Mucosa of rectum (tissue), 2 donors: Measurements from ENCODE around the gene CSMD2.

ENCODE experiments used
- H3K27ac ChIP-seq, 2 donors: one replicate each; pipeline ENCODE4 v1.7.0; 2013; ENCODE audit warnings: inconsistent platforms in 2 of 2, low read depth in 2 of 2, low read length in 2 of 2
- H3K27me3 ChIP-seq, 2 donors: one replicate each; pipeline ENCODE4 v1.7.0; 2013; ENCODE audit warnings: low read length in 2 of 2; ENCODE audit not compliant: control insufficient read depth in 2 of 2, insufficient read depth in 2 of 2
- H3K36me3 ChIP-seq, 2 donors: one replicate each; pipeline ENCODE4 v1.7.0; 2013; ENCODE audit warnings: low read length in 2 of 2; ENCODE audit not compliant: control insufficient read depth in 2 of 2, insufficient read depth in 2 of 2
- H3K4me1 ChIP-seq, 2 donors: one replicate each; pipeline ENCODE4 v1.7.0; 2013; ENCODE audit warnings: low read length in 2 of 2, mild to moderate bottlenecking in 1 of 2; ENCODE audit not compliant: control insufficient read depth in 2 of 2, insufficient read depth in 2 of 2
- H3K4me3 ChIP-seq, 2 donors: one replicate each; pipeline ENCODE4 v1.7.0; 2013; ENCODE audit warnings: low read length in 2 of 2
- H3K9ac ChIP-seq, 2 donors: one replicate each; pipeline ENCODE4 v1.7.0; 2013; ENCODE audit warnings: low read length in 2 of 2, low read depth in 1 of 2, mild to moderate bottlenecking in 1 of 2
- H3K9me3 ChIP-seq, 2 donors: one replicate each; pipeline ENCODE4 v1.7.0; 2013; ENCODE audit warnings: low read length in 2 of 2; ENCODE audit not compliant: control insufficient read depth in 2 of 2
- donor health status: healthy.
- donor health status: Normal muscosa, but diverticular disease.

The CSMD2 gene

DNA sequence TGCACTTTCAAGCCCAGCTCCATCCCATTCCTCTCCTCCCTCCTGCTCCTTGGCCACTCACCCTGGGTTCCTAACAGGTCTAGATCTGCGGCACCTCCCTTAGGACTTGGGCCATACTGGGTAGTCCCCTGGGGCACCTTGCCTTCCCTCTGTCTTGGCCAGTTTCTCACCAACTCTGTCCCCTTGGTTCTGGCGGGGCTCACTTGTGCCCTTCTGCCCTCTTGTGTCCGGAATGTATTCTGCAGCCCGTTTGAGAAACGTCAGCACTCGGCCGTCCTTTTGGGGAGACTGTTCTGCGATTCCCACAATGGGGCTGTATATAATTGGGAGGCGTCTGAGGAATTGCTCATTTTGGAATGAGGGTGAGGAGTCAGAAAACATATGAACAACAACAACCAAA is 530.2 kb downstream of the CSMD2 start:
- Histone ChIP-seq H3K27me3 (peaks cover 0 to 3% of the 10 kb centered on the region in 2 donors), H3K9me3 (no peaks in the 10 kb centered on the region), H3K9ac (no peak overlapping the region)

DNA sequence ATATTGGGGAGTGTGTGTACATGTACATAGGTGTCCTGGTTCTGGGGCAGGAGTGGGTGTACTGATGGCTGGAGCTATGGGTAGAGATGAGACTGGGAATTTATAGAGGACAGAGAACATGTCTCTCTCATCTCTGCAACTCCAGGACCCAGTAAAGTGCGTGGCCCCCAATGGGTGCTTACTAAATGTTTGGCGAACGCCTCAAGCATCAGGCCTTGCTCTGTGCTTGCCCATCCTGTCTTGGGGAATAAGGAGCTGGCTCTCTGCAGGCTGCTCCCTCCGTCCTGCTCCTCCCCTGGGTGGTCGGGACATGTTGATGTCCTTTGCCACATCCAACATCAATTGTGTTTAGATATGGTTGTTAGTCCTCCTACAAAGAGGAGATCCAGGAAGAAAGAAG is 530.9 kb downstream of the CSMD2 start:
- no peak overlapping the region for H3K27ac ChIP-seq
- H3K4me1 ChIP-seq = no peaks in the 10 kb centered on the region
- H3K4me3 ChIP-seq = no peak overlapping the region
- H3K9me3 ChIP-seq = no peaks in the 10 kb centered on the region
- no peak overlapping the region for H3K9ac ChIP-seq
- H3K27me3 ChIP-seq = peaks cover 0 to 3% of the 10 kb centered on the region in 2 donors
- no peaks in the 10 kb centered on the region for H3K36me3 ChIP-seq

More for the DNA sequence above, 530.2 kb downstream of the CSMD2 start:
- H3K4me3 ChIP-seq = no peak overlapping the region
- no peaks in the 10 kb centered on the region for H3K4me1 ChIP-seq
- H3K27ac ChIP-seq = no peak overlapping the region
- H3K36me3 ChIP-seq = no peaks in the 10 kb centered on the region

DNA sequence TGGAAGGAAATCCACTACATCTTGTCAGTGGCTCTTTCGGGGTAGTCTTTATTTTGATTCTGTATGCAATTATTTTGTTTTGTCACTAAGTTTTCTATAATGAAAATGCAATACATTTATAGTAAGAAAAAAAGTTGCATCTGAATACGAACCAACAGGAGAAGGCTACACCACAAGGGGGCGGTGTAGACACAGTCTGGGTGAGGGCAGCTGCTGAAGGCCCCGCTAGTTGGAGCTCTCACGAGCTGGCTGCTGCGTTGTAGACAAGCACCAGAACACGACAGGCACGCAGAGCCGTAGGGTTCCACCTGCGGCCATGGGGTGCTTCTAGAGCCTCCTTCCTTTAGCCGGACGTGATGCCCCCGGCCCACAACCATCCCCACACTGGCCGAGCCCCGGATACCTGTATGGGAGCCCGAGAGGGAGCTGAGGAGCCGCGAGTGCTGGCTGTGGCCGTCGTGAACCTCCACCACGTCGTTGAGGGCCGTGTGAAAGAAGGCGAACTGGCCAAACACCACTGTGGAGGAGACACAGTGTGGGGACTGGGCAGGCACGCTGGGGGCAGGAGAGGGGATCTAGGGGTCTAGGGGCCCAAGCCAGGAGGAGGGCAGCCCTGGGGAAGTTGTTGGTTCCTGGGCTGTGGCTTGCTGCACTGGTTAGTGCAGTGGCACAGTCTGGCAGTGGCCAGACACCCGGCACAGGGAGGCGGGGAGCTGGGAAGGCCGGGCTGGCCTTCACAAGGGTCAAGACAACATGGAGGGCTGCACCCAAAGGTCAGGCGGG is 531.8 kb downstream of the CSMD2 start:
- Histone ChIP-seq H3K27me3 (peaks cover 0 to 3% of the 10 kb centered on the region in 2 donors), H3K27ac (no peak overlapping the region), H3K9me3 (no peaks in the 10 kb centered on the region), H3K9ac (no peak overlapping the region), H3K36me3 (no peaks in the 10 kb centered on the region), H3K4me1 (no peaks in the 10 kb centered on the region), H3K4me3 (no peak overlapping the region)

DNA sequence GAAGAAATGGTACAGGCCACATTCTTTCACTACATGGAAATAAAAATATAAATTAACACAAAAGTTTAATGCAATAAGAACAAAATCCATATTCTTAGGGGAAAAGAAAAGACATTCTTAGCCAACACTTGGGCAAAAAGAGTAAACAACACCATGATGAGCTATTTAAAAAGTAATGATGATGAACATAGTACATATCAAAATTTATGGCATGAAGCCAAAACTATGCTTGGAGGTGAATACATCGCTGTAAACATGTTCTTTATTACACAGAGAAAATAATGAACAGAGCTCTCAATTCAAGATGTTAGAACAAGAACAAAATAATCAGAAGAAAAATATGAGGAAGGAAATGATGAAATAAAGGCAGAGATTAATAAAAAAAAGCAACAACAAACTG is 534.3 kb downstream of the CSMD2 start:
- Histone ChIP-seq H3K4me1 (no peaks in the 10 kb centered on the region), H3K36me3 (no peaks in the 10 kb centered on the region), H3K9ac (no peak overlapping the region), H3K4me3 (no peak overlapping the region), H3K9me3 (no peaks in the 10 kb centered on the region), H3K27ac (no peak overlapping the region), H3K27me3 (peaks cover 6 to 7% of the 10 kb centered on the region in 2 donors)

DNA sequence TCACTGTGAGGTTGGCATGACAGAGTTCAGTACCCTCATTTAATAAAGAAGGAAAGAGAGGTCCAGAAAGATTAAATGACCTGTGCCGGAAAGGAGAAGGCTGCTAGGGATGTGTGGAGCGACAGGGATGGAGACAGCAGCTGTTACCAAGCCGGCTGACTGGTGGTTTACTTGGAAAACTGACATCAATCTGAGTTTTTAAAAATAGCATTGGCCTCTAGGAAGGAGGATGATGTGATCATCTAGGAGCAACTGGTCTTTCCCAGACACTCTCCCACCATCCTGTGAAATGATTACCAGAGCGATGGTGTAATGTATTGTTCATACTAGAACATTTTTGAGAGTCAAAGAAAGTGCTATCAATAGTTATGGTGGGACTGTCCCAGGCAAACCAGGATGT is 538.2 kb downstream of the CSMD2 start:
- Histone ChIP-seq H3K9ac (no peak overlapping the region), H3K36me3 (no peaks in the 10 kb centered on the region), H3K4me1 (no peaks in the 10 kb centered on the region)

DNA sequence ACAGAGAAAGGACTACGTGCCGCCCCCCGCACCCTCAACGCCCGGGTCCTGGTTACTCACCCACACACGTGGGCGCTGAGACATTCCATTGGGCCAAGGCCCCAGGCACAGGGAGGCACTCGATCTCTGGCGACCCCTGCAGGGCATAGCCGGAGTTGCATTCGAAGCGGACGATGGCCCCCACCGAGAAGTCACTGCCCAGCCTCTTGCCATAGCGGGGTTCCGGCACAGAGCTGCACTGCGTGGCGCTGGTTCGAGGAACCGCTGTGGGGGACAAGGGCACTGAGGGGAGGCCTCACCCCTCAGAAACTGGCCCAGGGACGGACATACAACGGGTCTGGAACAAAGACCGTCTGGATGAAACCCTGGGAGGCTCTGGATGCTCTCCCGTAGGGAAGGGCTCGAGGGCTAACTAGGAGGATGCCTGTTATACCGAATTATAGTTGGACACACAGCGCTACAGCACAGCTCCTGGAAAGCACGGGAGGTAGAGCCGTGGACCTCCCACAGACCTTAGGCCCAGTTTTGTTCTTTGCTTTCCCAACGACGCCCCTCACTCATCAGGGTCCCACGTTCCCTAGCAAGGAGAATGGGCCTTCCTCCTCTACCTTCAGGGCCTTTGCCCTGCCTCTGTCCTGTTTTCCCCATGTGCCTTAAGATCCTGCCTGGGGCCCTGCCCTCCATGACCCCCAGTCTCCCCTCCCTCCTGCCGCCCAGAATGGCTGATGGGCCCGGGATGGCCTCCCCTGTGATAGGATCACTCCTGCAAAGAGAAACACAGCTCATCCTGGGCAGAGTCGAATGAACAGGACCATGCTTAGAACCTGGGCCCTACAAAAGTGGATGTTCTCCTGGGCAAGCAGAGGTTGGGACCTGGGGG is 539.8 kb downstream of the CSMD2 start:
- H3K27me3 ChIP-seq = peaks cover 6 to 7% of the 10 kb centered on the region in 2 donors
- no peaks in the 10 kb centered on the region for H3K9me3 ChIP-seq
- H3K9ac ChIP-seq = no peak overlapping the region
- no peaks in the 10 kb centered on the region for H3K36me3 ChIP-seq
- no peaks in the 10 kb centered on the region for H3K4me1 ChIP-seq
- H3K4me3 ChIP-seq = no peak overlapping the region
- no peak overlapping the region for H3K27ac ChIP-seq

More for the DNA sequence above, 538.2 kb downstream of the CSMD2 start:
- no peak overlapping the region for H3K27ac ChIP-seq
- no peak overlapping the region for H3K4me3 ChIP-seq
- peaks cover 6 to 7% of the 10 kb centered on the region in 2 donors for H3K27me3 ChIP-seq
- no peaks in the 10 kb centered on the region for H3K9me3 ChIP-seq

DNA sequence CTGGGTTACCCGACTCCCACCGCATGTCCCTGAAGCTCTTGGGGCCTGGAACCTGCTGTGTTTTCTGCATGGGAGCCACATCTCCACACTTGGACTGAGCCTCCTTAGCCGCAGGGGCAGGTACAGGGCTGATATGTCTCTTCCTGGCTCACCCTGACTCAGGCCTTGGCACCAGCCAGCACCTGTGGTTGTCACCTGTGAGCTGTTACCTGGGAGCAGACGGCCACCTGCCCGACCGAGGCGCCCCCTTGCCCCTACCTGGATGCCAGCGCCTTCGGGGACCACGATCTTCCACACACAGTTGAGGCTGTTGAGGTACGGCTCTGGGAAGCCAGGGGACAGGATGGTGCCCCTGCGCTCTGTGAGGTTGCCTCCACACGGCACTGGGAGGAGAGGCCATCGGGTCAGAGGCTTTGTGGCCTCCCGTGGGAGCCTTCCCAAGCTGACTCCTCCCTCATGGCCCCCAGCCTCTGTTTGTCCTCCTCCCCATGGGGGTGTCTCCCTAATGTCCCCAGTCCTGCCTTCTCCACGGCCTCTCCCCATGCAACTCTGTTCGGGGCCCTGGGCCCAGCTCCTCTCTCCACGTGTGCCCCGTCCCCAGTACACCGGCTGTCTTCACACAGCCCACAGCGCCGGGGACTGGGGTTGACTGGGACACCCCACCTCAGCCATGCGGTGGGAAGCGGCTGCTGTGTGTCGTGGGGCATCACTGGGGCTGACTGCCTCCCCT is 540.6 kb downstream of the CSMD2 start:
- Histone ChIP-seq H3K27me3 (peaks cover 4 to 6% of the 10 kb centered on the region in 2 donors), H3K9ac (no peak overlapping the region), H3K4me3 (no peak overlapping the region), H3K36me3 (no peaks in the 10 kb centered on the region), H3K9me3 (no peaks in the 10 kb centered on the region), H3K4me1 (no peaks in the 10 kb centered on the region), H3K27ac (no peak overlapping the region)

DNA sequence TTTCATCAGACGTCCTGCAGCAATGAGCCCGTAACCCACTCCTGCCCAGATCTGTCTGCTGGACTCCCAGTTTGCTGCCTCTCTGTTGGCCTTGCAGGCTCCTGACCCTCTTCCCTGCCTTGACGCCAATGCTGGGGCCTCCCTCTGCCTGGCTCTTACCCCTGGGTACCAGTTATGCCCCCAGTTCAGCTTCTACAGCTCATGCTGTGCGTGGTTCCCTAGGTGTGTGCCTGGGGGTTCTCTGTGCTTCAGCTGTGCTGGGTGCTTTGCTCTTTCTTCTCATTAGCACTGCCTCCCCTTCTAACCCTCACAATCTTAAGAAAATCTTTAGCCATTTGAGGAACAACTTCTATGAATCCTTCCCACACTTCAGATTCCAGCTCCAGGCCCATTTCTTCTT is 541.2 kb downstream of the CSMD2 start:
- Histone ChIP-seq H3K27me3 (peaks cover 4 to 10% of the 10 kb centered on the region in 2 donors), H3K27ac (no peak overlapping the region), H3K4me3 (no peak overlapping the region), H3K36me3 (no peaks in the 10 kb centered on the region), H3K9ac (no peak overlapping the region), H3K9me3 (no peaks in the 10 kb centered on the region), H3K4me1 (no peaks in the 10 kb centered on the region)

DNA sequence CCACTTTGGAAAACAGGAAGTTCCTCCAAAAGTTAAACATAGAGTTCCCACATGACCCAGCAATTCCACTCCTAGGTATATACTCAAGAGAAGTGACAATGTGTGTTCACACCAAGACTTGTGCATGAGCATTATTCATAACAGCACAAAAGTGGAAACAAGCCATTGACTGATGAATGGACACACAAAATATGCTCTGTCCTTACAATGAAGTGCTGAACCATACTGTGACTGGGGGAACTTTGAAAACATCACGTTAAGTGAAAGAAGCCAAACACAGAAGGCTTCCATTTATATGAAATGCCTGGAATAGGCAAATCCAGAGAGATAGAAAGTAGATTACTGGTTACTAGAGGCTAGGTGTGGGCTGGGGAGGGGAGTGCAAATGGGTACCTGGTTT is 542.3 kb downstream of the CSMD2 start:
- Histone ChIP-seq H3K4me1 (no peaks in the 10 kb centered on the region), H3K4me3 (no peak overlapping the region), H3K27ac (no peak overlapping the region), H3K27me3 (peaks cover 3 to 10% of the 10 kb centered on the region in 2 donors), H3K9me3 (no peaks in the 10 kb centered on the region), H3K36me3 (no peaks in the 10 kb centered on the region), H3K9ac (no peak overlapping the region)

DNA sequence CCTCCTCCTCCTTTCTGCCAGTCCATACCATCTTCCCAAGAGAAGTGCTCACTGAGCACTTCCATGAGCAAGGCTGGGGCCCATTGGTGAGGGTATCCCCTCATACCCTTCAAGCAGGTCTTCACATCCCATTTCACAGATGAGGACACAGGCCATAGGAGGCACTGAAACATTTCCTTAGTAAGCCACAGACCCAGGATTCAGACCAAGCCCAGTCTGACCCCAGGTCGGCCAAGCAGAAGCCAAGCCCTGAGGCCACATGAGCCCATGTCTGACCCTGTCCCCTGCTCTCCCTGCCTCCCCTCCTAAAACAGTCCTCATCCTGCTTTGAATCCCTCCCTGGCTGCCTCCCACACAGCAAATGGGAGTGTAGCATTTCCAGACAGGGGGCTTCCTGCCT is 546.4 kb downstream of the CSMD2 start:
- Histone ChIP-seq H3K4me1 (no peaks in the 10 kb centered on the region), H3K27ac (no peak overlapping the region), H3K9ac (no peak overlapping the region), H3K36me3 (no peaks in the 10 kb centered on the region), H3K9me3 (no peaks in the 10 kb centered on the region), H3K27me3 (peaks cover 0 to 6% of the 10 kb centered on the region in 2 donors), H3K4me3 (no peak overlapping the region)
